Uterus (tissue), 4 donors: ENCODE measurements around the gene CCDC137. TPM values are rescaled to one million over a fixed set of nuclear protein-coding genes. Genes with fewer than 3 reads are reported as not detected.

Experiments
- DNase-seq, 2 donors: peaks; one replicate each; pipeline ENCODE4 v3.0.0-alpha.2; 2019 to 2020
- H3K27ac ChIP-seq, 2 donors: fragments of 200-600 bp; sonication (generic); 1 replicate in 1 of 2; 2 replicates in 1 of 2; pipeline ENCODE4 v1.5.1; 2016 to 2018
- H3K27me3 ChIP-seq, 2 donors: fragments of 200-600 bp; sonication (generic); one replicate each; pipeline ENCODE4 v1.5.1; 2018 to 2019; ENCODE audit warnings: control low read depth in 1 of 2
- H3K36me3 ChIP-seq, 2 donors: fragments of 200-600 bp; sonication (generic); one replicate each; pipeline ENCODE4 v1.5.1; 2019; ENCODE audit warnings: control low read depth in 1 of 2
- H3K4me1 ChIP-seq, 2 donors: fragments of 200-600 bp; sonication (generic); one replicate each; pipeline ENCODE4 v1.5.1; 2018 to 2019; ENCODE audit warnings: control low read depth in 1 of 2
- H3K4me3 ChIP-seq, 2 donors: fragments of 200-600 bp; sonication (generic); 1 replicate in 1 of 2; 2 replicates in 1 of 2; pipeline ENCODE4 v1.5.1; 2018 to 2019; ENCODE audit warnings: mild to moderate bottlenecking in 1 of 2
- H3K9me3 ChIP-seq, 2 donors: fragments of 200-600 bp; sonication (generic); one replicate each; pipeline ENCODE4 v1.5.1; 2019; ENCODE audit warnings: control low read depth in 1 of 2
- POLR2A ChIP-seq, 2 donors: fragments of 450-650 bp; IDR thresholded peaks; one replicate each; pipeline ENCODE4 v1.6.1; 2016; ENCODE audit warnings: antibody characterized with exemption in 2 of 2, mild to moderate bottlenecking in 1 of 2, moderate library complexity in 1 of 2
- intact Hi-C: fragments of 100-400 bp; cut with DNase I; formaldehyde crosslinking; loops from one replicate; pipeline ENCODE4 v1.15.1; 2023; ENCODE audit warnings: low total_unique reads
- total RNA-seq, 4 donors: library from RNA; depleted of rRNA in 3 of 4; stranded (reverse); fragments of >200 nt in 3 of 4; gene quantifications; one replicate each; pipeline versions ENCODE4 v1.1.0 to v1.2.4, GENCODE V29; 2014 to 2023
- TF ChIP-seq, protein P1 (sequence below), 4 experiments: fragments of 200-600 bp in 2 of 4; fragments of 450-650 bp in 2 of 4; sonication (generic) in 2 of 4; IDR thresholded peaks; one replicate each; pipeline ENCODE4 v1.5.1; 2016 to 2019; ENCODE audit warnings: antibody characterized with exemption in 4 of 4, mild to moderate bottlenecking in 2 of 4, moderate library complexity in 1 of 4
- donor health status: DM: yes; HTN: yes; CAD: no.

The CCDC137 gene
- total RNA-seq, 4 donors from 2014 or later: 0.77 to 12.3 (median 3.9) TPM

GRCh38 chr17:81715872-81716673 is 49.5 kb downstream of the CCDC137 start:
- no peaks in the 10 kb centered on the region for H3K27me3 ChIP-seq
- intact Hi-C loops: no loop called here
- no peak overlapping the region for H3K27ac ChIP-seq
- no peak for TF ChIP-seq POLR2A (IDR thresholded peaks at IDR 0.05)
- TF ChIP-seq, protein P1, sequence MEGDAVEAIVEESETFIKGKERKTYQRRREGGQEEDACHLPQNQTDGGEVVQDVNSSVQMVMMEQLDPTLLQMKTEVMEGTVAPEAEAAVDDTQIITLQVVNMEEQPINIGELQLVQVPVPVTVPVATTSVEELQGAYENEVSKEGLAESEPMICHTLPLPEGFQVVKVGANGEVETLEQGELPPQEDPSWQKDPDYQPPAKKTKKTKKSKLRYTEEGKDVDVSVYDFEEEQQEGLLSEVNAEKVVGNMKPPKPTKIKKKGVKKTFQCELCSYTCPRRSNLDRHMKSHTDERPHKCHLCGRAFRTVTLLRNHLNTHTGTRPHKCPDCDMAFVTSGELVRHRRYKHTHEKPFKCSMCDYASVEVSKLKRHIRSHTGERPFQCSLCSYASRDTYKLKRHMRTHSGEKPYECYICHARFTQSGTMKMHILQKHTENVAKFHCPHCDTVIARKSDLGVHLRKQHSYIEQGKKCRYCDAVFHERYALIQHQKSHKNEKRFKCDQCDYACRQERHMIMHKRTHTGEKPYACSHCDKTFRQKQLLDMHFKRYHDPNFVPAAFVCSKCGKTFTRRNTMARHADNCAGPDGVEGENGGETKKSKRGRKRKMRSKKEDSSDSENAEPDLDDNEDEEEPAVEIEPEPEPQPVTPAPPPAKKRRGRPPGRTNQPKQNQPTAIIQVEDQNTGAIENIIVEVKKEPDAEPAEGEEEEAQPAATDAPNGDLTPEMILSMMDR (IDR thresholded peaks at IDR 0.05): no peak
- H3K9me3 ChIP-seq: no peaks in the 10 kb centered on the region
- no peak for DNase-seq
- peaks cover 0 to 9% of the 10 kb centered on the region in 2 donors for H3K4me1 ChIP-seq
- H3K4me3 ChIP-seq: no peak overlapping the region
- H3K36me3 ChIP-seq: no peaks in the 10 kb centered on the region

DNA sequence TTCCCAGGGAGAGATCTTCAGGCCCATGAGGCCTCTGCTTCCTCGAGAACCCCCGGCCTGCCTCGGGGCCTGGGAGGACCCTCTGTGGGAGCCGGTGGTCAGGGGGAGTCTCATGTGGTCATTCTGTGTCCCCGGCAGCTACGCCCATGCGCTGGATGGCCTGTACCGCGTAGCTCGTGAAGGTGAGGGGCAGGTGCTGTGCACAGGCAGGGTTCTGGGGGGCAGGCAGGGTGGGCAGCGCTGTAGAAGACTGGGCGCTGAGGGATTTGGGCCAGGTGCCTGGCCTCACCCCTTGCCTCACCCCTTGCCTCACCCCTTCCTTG is 50.1 kb downstream of the CCDC137 start:
- H3K4me3 ChIP-seq: no peak overlapping the region
- intact Hi-C loops: no loop called here
- no peak for DNase-seq
- no peaks in the 10 kb centered on the region for H3K9me3 ChIP-seq
- H3K36me3 ChIP-seq: no peaks in the 10 kb centered on the region
- no peak overlapping the region for H3K27ac ChIP-seq
- H3K27me3 ChIP-seq: no peaks in the 10 kb centered on the region
- no peak for TF ChIP-seq POLR2A (IDR thresholded peaks at IDR 0.05)
- TF ChIP-seq, protein P1 (IDR thresholded peaks at IDR 0.05): no peak
- H3K4me1 ChIP-seq: peaks cover 0 to 6% of the 10 kb centered on the region in 2 donors

DNA sequence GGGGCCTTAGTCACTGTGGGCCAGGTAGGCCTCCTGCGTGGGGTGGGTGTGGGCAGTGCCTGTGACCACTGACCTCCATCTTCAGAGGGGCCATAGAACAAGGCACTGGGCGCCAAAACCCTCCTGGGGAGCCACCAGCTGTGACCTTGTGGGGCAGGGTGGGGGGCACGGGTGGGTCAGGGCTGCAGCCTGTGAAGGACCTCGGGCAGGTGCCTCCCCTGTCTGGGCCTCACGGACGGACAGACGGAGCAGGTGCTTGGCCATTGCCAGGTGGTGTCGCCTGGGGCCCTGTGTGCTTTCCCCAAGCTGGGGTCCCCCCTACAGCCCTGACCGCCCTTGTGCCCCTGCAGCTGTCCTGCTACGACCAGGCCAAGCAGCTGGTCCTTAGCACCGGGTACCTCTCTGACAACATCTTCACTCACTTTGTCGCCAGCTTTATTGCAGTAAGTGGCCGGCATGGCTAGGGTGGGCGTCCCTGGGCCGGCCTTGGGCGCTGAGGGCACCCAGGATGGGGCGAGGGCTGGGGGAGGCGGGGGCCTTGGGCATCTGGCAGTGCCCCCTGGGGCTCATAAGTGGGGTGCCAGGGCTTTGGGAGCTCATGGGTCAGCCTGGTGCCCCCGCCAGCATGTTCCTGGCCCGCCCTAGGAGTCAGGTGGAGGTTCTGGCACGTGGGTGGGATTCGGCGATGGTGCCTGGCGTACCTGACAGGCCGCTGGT is 50.7 kb downstream of the CCDC137 start:
- no peak overlapping the region for H3K4me3 ChIP-seq
- H3K4me1 ChIP-seq: peaks cover 0 to 6% of the 10 kb centered on the region in 2 donors
- DNase-seq: no peak
- no peak overlapping the region for H3K27ac ChIP-seq
- H3K27me3 ChIP-seq: no peaks in the 10 kb centered on the region
- TF ChIP-seq, protein P1 (IDR thresholded peaks at IDR 0.05): no peak
- no peak for TF ChIP-seq POLR2A (IDR thresholded peaks at IDR 0.05)
- H3K36me3 ChIP-seq: no peaks in the 10 kb centered on the region
- intact Hi-C loops: no loop called here
- H3K9me3 ChIP-seq: no peaks in the 10 kb centered on the region

DNA sequence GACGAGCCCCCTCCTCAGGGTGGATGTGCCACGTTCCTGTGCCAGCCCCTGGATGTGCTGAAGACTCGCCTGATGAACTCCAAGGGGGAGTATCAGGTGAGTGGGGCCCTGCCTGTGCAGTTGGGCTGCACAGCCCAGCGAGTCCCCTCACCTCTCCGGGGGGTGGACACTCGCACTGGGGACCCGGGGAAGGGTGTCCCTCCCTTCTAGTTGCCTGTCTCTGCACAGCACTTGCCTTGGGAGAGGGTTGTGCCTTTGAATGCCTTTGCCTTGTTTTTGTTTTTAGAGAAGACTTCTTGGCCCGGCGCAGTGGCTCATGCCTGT is 51.2 kb downstream of the CCDC137 start:
- no peak overlapping the region for H3K4me3 ChIP-seq
- no peaks in the 10 kb centered on the region for H3K27me3 ChIP-seq
- intact Hi-C loops: no loop called here
- no peak for DNase-seq
- no peaks in the 10 kb centered on the region for H3K9me3 ChIP-seq
- H3K4me1 ChIP-seq: peaks cover 0 to 2% of the 10 kb centered on the region in 2 donors
- H3K27ac ChIP-seq: no peak overlapping the region
- no peak for TF ChIP-seq POLR2A (IDR thresholded peaks at IDR 0.05)
- TF ChIP-seq, protein P1 (IDR thresholded peaks at IDR 0.05): no peak
- H3K36me3 ChIP-seq: no peaks in the 10 kb centered on the region
